ENCODE results near the gene CDCP1.
"Not testable (repeated sequence)": the region's sequence is repeated elsewhere in the genome, so short reads cannot be mapped to it uniquely, and the experiment has no call there.

Gene CDCP1

GRCh38 chr3:45097296-45097883 lies 48.8 kb downstream of the CDCP1 start:
- DNase-seq (ENCODE audit: low read depth) = no peak
- H3K4me3 ChIP-seq (ENCODE audit: low read depth, low read length) = no peak overlapping the region

- DNase-seq (ENCODE audit: low read depth) = no peak
- H3K4me3 ChIP-seq (ENCODE audit: low read depth, low read length) = no peak overlapping the region
Measured at GRCh38 chr3:45095916-45096526, 50.2 kb downstream of the CDCP1 start.

DNA sequence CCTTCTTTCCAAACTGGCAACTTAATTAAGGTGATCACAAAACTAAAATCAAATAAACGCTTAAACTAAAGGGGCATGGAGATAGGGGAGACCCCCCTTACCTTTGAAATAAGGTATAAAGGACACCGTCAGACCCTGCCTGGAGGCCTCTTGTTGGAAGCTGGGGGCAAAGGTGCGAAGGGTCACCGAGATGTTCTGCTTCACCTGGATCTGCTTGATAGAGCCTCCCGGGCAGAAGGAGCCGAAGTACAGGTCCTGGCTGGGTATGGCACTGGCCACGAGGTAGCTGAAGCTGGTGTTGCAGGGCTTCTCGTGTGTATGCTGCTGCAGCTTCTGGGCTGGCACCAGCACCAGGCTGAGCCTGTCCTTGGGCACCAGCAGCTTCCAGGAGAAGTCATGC lies 53.0 kb downstream of the CDCP1 start:
- no peak for DNase-seq (ENCODE audit: low read depth)
- H3K4me3 ChIP-seq (ENCODE audit: low read depth, low read length) = no peak overlapping the region

- DNase-seq (ENCODE audit: low read depth) = no peak
- no peak overlapping the region for H3K4me3 ChIP-seq (ENCODE audit: low read depth, low read length)
Measured at GRCh38 chr3:45092132-45093031, 53.8 kb downstream of the CDCP1 start.

DNA sequence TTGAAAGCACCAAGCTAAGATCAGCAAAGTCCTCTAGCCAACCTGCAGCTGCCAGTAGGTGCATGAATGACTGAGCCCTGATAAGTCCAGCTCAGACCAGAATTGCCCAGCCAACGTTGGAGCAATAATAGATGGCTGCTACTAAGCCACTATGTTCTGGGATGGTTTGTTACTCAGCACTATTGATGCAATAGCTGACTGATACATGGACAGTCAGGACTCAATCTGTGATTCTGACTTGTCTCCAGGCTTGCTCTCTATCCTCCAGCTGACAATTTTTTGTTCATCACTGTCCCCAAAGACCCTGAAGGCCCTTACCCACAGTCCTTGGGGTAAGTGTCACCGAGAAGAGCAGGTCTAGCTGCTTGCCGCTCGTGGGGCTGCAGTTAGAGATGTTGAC lies 55.3 kb downstream of the CDCP1 start:
- H3K4me3 ChIP-seq (ENCODE audit: low read depth, low read length) = no peak overlapping the region
- DNase-seq (ENCODE audit: low read depth) = no peak

GRCh38 chr3:45088543-45089358 lies 57.4 kb downstream of the CDCP1 start:
- DNase-seq (ENCODE audit: low read depth) = no peak
- H3K4me3 ChIP-seq (ENCODE audit: low read depth, low read length) = no peak overlapping the region

DNA sequence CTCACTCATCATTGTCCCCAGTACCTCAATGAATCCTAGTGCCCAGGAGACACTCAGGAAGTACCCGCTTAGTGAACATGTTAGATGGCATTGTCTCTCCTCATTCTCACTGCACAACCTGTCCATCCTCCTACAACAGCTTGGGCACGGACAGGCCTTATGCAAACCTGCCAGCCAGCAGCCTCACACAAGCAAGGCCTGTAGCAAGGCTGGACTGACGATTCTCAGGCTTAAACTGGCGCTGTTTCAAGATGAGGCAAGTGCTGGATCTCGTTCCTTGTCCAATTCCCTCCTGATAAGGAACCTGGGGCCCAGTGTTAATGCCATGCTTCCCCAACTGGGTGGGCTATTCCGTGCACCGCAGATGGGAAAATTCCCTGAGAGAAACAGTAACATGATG lies 59.0 kb downstream of the CDCP1 start:
- H3K4me3 ChIP-seq (ENCODE audit: low read depth, low read length) = no peak overlapping the region
- DNase-seq (ENCODE audit: low read depth) = no peak

- no peak overlapping the region for H3K4me3 ChIP-seq (ENCODE audit: low read depth, low read length)
- peak; percentile 75 for DNase-seq (ENCODE audit: low read depth)
Measured at GRCh38 chr3:45084820-45085816, 61.1 kb downstream of the CDCP1 start.

- no peak for DNase-seq (ENCODE audit: low read depth)
- H3K4me3 ChIP-seq (ENCODE audit: low read depth, low read length) = no peak overlapping the region
Measured at GRCh38 chr3:45084361-45084760, 61.8 kb downstream of the CDCP1 start.

DNA sequence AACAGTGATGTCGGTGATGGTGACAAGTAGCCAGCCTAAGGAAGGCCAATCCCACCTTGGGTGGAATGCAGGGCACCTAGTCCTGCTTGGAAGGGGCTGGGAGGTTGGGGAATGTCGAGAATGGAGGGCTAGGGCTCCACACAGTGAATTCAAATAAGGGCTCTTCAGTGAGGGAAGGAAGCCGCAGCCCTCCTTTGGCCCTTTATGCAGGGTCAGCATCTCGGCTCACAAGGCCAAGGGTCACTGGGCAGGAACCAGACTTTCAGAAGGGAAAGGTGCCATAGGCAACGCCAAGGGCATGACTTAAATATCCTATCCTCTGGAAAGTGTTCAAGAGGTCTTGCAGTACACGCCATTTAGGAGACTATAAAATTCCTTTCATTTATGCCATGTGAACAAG lies 63.2 kb downstream of the CDCP1 start:
- H3K4me3 ChIP-seq (ENCODE audit: low read depth, low read length) = no peak overlapping the region
- no peak for DNase-seq (ENCODE audit: low read depth)

DNA sequence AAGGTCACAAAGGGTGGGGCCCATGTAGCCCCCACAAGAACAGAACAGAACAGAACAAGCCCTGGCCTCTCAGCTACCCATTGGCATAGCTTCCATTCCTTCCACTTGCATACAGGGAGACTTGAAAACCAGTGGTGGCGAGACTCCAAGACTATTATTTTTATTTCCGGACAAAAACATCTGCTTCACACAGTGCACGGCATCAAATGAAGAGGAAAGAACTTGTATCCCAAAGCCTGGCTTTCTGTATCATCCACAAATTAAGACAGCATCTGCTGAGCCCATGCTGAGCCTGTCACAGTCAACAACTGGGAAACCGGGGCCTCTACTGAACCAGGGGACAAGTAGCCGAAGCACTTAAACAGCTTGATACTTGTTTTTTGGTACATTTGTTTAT lies 64.0 kb downstream of the CDCP1 start:
- no peak for DNase-seq (ENCODE audit: low read depth)

DNA sequence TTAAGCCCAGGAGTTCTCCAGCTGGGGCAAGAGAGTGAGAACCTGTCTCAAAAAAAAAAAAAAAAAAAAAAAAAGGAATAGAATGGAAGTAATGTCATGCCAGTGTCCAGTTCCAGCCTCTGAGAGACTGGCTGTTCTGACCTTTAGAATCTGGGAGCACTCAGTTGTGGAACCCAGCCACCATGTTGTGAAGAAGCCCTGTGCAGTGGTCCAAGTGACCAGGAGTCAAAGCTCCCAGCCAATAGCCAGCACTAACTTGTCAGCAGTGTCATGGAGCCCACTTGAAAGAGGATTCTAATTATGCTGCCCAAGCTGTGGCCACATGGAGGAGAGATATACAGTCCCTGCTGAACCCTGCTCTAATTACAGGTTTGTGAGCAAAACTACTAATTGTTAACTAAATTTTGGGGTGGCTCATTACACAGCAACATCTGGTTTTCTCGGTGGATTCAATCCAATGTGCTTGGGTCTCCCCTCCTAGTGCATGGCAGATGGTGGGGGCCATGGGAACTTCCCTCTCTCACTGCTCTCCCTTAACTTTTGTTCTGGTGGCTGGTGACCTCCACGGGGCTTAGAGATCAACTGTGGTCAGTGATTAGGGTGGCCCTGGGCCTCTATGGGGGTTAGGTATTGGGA lies 64.6 kb downstream of the CDCP1 start:
- no peak overlapping the region for H3K4me3 ChIP-seq (ENCODE audit: low read depth, low read length)
- DNase-seq (ENCODE audit: low read depth) = no peak

More for the DNA sequence above, 64.0 kb downstream of the CDCP1 start:
- no peak overlapping the region for H3K4me3 ChIP-seq (ENCODE audit: low read depth, low read length)

- H3K4me3 ChIP-seq (ENCODE audit: low read depth, low read length) = no peak overlapping the region
- DNase-seq (ENCODE audit: low read depth) = no peak
Measured at GRCh38 chr3:45080824-45081223, 65.4 kb downstream of the CDCP1 start.

- H3K4me3 ChIP-seq (ENCODE audit: low read depth, low read length) = no peak overlapping the region
- DNase-seq (ENCODE audit: low read depth) = no peak
Measured at GRCh38 chr3:45079715-45080114, 66.5 kb downstream of the CDCP1 start.

DNA sequence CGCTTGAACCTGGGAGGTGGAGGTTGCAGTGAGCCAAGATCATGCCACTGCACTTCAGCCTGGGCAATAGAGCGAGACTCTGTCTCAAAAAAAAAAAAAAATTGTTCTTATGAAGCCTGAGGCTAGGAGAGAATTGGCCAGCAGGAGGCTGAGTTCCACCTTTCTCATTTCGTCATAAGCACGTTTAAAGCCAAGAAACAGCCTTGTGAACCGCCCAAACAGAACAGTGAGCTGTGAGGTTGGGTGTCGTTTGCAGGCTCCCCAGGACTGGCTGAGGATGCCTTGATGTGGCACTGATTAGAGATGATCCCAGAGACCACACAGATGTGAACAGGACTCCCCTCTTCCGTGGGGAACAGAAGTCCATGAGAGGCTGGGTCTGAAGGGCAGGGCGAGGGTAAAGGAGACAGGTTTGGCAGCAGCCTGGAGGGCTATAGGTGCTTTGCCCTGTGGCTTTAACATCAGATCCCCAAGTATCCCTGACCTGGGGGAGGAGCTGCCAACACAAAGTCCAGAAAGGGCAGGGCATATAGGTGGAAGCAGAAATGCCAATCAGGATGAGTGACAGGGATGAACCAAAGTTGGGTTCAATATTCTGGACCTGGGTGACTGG lies 67.2 kb downstream of the CDCP1 start:
- no peak for DNase-seq (ENCODE audit: low read depth)
- H3K4me3 ChIP-seq (ENCODE audit: low read depth, low read length) = no peak overlapping the region

DNA sequence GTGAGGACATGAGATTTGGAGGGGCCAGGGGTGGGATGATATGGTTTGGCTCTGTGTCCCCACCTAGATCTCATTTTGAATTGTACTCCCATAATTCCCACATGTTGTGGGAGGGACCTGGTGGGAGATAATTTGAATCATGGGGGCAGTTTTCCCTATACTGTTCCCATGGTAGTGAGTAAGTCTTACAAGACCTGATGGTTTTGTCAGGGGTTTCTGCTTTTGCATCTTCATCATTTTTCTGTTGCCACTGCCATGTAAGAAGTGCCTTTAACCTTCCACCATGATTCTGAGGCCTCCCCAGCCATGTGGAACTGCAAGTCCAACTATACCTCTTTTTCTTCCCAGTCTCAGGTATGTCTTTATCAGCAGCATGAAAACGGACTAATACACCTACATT lies 67.9 kb downstream of the CDCP1 start:
- H3K4me3 ChIP-seq (ENCODE audit: low read depth, low read length); DNase-seq (ENCODE audit: low read depth): not testable (repeated sequence)

DNA sequence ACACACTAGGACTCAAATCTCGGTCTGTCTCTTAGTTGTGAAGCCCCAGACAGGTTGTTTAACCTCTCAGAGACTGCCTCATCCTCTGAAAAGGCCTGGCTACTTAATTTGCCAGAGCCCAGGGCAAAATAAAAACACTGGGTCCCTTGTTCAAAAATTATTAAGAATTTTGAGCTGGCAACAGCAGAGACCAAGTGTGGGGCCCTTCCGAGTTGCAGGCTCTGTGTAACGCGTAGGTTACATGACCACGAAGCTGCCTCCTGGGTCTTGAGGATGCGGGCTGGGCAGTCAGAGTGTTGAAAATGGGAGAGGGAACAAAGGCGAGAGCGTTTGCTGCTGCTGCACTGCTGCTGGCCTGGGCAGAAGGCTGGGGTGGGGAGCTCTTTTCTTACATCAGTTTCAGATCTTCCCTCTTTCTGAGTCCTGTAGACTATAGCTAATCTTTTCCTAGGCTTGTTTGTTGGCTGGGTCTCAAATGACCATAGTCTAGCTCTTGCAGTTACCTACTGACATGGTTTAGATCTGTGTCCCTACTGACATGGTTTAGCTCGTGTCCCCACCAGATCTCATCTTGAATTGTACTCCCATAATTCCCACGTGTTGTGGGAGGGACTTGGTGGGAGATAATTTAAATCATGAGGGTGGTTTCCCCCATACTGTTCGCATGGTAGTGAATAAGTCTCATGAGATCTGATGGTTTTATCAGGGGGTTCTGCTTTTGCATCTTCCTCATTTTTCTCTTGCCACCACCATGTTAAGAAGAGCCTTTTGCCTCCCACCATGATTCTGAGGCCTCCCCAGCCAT lies 70.2 kb downstream of the CDCP1 start:
- DNase-seq (ENCODE audit: low read depth) = no peak
- H3K4me3 ChIP-seq (ENCODE audit: low read depth, low read length) = no peak overlapping the region

All from skeletal muscle cell (primary cell).